Activated T-cell treated with anti-CD3 and anti-CD28 coated beads, Interleukin-2, amount 50 U/mL, for 4 hours (primary cell): ENCODE results near the gene PWP2. TPM values are rescaled to one million over a fixed set of nuclear protein-coding genes. Genes with fewer than 3 reads are reported as not detected.
"Not testable (repeated sequence)": the region's sequence is repeated elsewhere in the genome, so short reads cannot be mapped to it uniquely, and the experiment has no call there.

ENCODE experiments used
- ATAC-seq, 2 donors: fragments of 200-7000 bp; cut with Tn5 transposase; one replicate each; pipeline ENCODE4 v1.10.0; 2021
- DNase-seq: peaks from one replicate; pipeline ENCODE4 v3.0.0-alpha.2; 2020
- H3K27me3 Mint-ChIP-seq: one replicate; pipeline ENCODE4 v1.8.0; 2021; ENCODE audit warnings: low read depth, mixed read lengths
- H3K36me3 Mint-ChIP-seq: one replicate; pipeline ENCODE4 v1.8.0; 2022; ENCODE audit warnings: mixed read lengths; ENCODE audit not compliant: insufficient read depth
- H3K4me1 Mint-ChIP-seq: one replicate; pipeline ENCODE4 v1.8.0; 2021; ENCODE audit warnings: low read depth, mixed read lengths
- H3K4me3 Mint-ChIP-seq: one replicate; pipeline ENCODE4 v1.8.0; 2021; ENCODE audit warnings: mild to moderate bottlenecking, moderate library complexity, mixed read lengths
- H3K9me3 Mint-ChIP-seq: one replicate; pipeline ENCODE4 v1.8.0; 2021; ENCODE audit warnings: mixed read lengths
- total RNA-seq, 3 donors: library from RNA; stranded (reverse); gene quantifications; one replicate each; pipeline ENCODE4 v1.2.1, GENCODE V29; 2021

PWP2 gene
- total RNA-seq, 3 donors from 2014 or later = 24.6 to 145 (median 27.1) TPM

DNA sequence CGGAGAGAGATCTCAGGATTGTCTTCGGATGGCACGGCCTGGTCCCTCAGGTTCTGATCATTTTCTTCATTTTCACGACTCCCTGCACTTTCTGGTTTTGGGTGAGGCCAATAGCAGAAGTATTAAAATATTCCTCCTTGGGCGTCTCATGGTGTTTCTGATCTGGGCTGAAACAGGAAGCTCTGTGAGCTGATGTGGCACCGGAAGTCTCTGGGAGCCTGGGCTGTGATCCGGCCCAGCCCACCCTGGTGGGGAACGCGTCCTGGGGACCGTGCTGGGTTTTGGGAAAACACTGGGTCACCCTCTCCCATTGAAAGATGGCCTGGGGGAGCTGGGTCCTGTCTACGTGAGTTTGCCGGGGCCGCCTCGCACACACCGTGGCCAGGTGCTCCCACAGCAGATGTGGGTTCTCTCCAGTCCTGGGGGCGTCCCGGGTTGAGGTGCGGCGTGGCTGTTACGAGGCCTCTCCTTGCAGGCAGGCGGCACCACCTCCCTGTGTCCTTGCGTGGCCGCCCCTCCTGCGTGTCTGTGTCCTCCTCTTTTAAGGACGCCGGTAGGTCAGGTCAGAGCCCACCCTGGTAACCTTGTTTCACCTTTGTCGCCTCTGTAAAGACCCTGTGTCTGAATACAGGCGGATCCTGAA lies 50.4 kb downstream of the PWP2 start:
- H3K27me3 Mint-ChIP-seq, DNase-seq, H3K9me3 Mint-ChIP-seq, ATAC-seq, H3K4me1 Mint-ChIP-seq, H3K4me3 Mint-ChIP-seq, H3K36me3 Mint-ChIP-seq: not testable (repeated sequence)

DNA sequence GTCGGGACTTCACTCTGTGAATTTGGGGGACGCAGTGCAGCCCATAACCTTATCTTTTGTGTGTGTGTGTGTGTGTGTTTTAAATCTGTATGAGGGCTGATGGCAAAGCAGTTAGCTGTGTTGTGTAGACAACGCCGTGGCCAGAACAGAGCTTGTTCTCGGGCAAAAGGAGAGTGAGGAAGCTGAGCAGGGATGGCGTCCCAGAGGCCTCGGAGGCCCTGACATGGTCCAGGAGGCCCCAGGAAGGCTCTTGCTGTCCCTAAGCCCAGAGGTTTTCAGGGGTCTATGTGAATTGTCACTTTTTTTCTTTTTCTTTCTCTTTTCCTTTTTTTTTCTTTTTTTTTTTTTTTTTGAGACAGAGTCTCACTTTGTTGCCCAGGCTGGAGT lies 50.9 kb downstream of the PWP2 start:
- H3K4me3 Mint-ChIP-seq, H3K27me3 Mint-ChIP-seq, DNase-seq, H3K9me3 Mint-ChIP-seq, H3K4me1 Mint-ChIP-seq, ATAC-seq, H3K36me3 Mint-ChIP-seq: not testable (repeated sequence)

DNA sequence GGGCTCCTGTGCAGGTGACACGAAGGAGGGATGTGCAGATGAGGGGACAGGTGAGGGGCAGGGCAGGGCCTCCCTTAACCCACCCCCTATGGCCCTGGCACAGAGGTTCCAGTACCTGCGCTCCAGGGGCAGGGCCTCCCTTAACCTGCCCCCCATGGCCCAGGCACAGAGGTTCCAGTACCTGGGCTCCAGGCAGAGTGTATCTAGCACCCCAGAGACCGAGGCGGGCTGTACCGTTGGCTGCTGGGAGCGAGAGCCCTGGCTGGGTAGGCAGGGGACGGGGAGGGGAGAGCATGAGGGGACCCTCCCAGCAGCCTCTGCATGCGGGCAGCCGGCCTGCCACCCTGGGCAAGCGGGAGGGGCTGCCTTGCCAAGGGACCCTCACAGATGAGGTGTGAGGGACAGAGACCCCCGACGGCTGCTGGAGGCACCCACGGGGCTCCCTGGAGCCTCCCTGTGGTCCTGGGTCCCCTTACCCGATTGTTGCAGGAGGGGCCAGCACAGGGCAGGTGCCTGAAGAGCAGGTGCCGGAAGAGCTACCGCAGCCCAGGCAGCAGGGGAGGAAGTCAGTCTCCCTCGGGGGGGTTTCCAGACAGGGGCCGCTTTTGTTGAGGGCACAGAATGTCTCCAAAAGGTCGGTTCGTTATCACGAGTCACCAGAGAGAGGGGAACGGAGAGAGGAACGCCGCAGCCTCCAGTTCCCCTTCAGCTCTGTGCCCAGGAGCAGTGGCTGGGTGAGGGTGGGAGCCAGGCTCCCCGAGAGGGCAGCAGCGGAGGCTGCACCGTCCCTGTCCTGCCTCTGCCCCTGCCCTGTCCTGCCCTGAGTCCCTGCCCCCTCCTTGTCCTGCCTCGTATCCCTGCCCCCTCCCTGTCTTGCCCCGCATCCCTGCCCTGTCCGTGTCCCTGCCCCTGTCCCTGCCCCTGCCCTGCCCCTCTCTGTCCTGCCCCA lies 52.4 kb downstream of the PWP2 start:
- H3K4me3 Mint-ChIP-seq, H3K4me1 Mint-ChIP-seq, H3K36me3 Mint-ChIP-seq, H3K9me3 Mint-ChIP-seq, DNase-seq, H3K27me3 Mint-ChIP-seq: not testable (repeated sequence)
- peak; percentile 39 to 66 for ATAC-seq

DNA sequence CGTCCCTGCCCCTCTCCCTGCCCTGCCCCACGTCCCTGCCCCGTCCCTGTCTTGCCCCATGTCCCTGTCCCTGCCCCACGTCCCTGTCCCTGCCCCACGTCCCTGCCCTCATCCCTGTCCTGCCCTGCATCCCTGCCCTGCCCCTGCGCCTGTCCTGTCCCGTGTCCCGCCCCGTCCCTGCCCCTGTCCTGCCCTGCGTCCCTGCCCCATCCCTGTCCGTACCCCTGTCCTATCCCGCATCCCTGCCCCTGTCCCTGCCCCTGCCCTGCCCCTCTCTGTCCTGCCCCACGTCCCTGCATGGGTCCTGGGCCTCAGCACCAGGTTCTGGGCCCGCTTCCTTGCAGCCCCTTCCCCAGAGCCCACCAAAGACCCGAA lies 53.1 kb downstream of the PWP2 start:
- ATAC-seq, H3K4me1 Mint-ChIP-seq, H3K9me3 Mint-ChIP-seq, H3K4me3 Mint-ChIP-seq, DNase-seq, H3K27me3 Mint-ChIP-seq, H3K36me3 Mint-ChIP-seq: not testable (repeated sequence)

DNA sequence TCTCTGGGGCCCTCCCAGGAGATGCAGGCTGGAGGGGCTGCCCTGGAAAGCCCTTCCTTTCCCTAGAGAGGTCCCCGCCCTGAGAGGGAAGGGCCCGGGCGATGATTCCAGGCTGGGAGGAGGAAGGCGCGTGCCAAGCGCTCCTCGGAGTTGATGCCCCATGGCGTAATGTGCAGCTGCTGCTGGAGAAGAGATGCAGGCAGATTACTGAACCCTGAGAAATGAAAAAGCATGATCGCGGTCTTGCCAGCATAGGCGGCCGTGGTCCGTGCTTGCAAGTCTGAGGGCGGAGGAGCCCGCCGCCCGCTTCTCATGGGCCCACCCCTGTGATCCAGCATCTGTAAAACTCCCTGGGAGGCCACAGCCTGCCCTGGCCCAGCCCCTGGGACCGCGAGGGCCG lies 53.6 kb downstream of the PWP2 start:
- H3K27me3 Mint-ChIP-seq, H3K4me3 Mint-ChIP-seq, H3K4me1 Mint-ChIP-seq, DNase-seq, ATAC-seq, H3K9me3 Mint-ChIP-seq, H3K36me3 Mint-ChIP-seq: not testable (repeated sequence)

DNA sequence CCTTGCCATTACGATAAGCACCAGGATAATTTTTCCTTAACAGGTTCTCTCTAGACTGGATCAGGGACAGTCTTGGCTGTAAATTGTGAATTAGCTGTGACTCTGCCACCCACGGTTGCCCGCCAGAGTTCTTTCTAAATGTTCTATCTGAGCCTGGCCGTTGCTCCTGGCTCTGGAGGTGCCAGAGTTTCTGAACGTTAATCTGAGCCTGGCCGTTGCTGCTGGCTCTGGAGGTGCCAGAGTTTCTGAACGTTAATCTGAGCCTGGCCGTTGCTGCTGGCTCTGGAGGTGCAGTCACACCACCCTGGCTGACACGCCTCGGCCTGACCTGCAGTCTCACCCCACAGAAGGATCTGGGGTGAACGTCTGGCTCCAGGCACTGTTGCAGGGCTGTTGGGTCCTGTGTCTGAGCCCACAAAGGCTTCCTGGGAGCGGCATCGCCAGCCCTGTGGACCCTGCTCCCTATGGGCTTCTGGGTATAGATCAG lies 56.0 kb downstream of the PWP2 start:
- H3K36me3 Mint-ChIP-seq, H3K27me3 Mint-ChIP-seq, H3K4me3 Mint-ChIP-seq, H3K4me1 Mint-ChIP-seq, H3K9me3 Mint-ChIP-seq, DNase-seq, ATAC-seq: not testable (repeated sequence)

DNA sequence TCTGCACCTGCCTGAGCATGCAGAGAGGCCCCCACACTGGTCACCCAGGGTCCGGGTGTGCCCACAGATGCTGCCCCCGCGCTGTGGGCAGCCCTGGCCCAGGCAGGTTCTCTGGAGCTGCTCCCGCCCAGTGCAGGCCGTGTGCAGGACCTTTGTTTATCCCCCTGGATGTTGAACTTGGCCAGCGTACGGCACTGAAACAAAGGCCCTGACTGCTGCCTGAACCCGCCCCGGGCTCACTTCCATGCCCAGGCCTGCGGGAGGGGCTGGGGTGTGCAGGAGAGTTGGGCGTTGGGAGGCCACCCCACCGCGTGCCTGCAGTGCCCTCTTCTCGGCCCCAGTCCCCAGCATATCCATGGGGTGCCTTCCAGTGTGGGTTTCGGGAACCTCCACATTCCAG lies 58.7 kb downstream of the PWP2 start:
- not testable (repeated sequence) for H3K9me3 Mint-ChIP-seq, ATAC-seq, H3K36me3 Mint-ChIP-seq, H3K4me1 Mint-ChIP-seq, H3K4me3 Mint-ChIP-seq, H3K27me3 Mint-ChIP-seq, DNase-seq

DNA sequence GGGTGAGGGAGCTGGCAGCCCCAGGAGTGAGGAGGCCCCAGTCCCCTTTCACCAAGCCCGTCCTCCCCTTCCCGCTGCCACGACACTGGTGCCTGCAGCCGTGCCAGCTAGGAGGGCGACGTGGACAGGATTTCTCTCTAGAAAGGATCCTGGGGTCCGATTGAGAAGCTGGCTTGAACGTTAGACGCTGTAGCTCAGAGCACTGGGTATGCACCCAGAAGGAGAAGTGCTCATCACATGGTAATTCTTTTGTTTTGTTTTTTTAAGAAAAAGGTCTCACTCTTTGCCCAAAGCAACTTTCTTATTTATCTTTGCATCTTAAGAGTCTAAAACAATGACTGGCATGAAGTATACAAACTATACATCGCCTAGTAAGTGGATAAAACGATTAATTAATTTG lies 60.3 kb downstream of the PWP2 start:
- not testable (repeated sequence) for ATAC-seq, H3K9me3 Mint-ChIP-seq, DNase-seq, H3K27me3 Mint-ChIP-seq, H3K4me3 Mint-ChIP-seq, H3K36me3 Mint-ChIP-seq, H3K4me1 Mint-ChIP-seq

DNA sequence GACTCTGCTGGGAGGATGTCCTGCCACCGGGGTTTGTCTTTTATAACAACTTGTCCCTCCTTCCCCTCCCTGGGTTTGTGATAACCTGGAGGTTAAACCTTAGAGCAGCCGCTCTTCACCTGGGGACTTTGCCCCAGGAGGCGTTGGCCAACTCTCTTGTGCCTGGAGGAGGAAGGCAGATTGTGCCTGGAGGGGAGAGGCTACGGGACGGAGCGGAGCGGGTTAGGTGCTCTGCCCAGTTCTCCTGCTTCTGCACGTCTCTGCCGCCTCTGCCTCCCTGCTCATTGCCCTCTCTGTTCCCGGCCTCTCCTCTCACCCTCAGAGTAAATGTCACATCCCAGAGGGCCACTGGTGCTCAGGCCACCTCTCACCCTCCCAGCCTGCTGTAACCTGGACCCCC lies 63.1 kb downstream of the PWP2 start:
- H3K36me3 Mint-ChIP-seq, ATAC-seq, DNase-seq: not testable (repeated sequence)

DNA sequence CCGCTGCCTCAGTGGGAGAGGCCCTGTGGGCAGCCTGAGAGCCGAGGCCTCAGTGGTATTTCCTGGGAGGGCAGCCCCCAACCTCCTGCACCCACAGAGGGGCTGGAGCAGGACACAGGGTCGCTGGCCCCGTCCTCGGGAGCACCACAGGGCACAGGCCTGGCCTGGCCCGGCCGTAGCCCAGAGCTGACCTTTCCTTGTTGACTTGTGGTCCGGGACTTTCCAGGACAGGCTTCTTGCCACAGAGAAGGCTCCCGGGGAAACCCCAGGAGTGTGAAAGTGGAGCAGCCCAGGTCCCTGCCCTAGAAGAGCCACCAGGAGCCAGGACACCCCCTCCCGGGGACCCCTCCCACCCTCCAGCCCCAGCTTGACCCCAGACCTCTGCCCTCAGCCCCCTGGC lies 63.7 kb downstream of the PWP2 start:
- not testable (repeated sequence) for ATAC-seq, H3K9me3 Mint-ChIP-seq, H3K27me3 Mint-ChIP-seq, H3K36me3 Mint-ChIP-seq, H3K4me3 Mint-ChIP-seq, H3K4me1 Mint-ChIP-seq, DNase-seq

More for the DNA sequence above, 63.1 kb downstream of the PWP2 start:
- not testable (repeated sequence) for H3K9me3 Mint-ChIP-seq, H3K4me3 Mint-ChIP-seq, H3K4me1 Mint-ChIP-seq, H3K27me3 Mint-ChIP-seq

DNA sequence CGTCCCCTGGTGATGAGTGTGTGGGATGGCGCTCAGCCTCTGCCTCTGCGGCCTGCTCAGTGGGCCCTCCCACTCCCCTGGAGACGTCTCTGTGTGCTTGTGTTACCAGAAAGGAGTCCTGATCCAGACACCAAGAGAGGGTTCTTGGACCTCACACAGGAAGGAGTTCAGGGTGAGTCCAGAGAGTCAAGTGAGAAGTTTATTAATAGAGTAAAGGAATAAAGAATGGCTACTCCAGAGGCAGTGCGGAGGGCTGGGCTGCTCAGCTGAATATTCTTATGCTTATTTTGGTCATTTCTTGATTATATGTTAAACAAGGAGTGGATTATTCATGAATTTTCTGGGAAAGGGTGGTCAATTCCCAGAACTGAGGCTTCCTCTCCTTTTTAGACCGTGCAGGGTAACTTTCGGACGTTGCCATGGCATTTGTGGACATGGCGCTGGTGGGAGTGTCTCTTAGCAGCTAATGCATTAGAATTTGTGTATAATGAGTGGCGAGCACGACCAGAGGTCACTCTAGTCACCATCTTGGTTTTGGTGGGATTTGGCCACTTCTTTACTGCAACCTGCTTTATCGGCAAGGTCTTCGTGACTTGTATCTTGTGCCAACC lies 64.9 kb downstream of the PWP2 start:
- H3K36me3 Mint-ChIP-seq, DNase-seq, H3K4me3 Mint-ChIP-seq, H3K27me3 Mint-ChIP-seq, ATAC-seq, H3K9me3 Mint-ChIP-seq, H3K4me1 Mint-ChIP-seq: not testable (repeated sequence)

DNA sequence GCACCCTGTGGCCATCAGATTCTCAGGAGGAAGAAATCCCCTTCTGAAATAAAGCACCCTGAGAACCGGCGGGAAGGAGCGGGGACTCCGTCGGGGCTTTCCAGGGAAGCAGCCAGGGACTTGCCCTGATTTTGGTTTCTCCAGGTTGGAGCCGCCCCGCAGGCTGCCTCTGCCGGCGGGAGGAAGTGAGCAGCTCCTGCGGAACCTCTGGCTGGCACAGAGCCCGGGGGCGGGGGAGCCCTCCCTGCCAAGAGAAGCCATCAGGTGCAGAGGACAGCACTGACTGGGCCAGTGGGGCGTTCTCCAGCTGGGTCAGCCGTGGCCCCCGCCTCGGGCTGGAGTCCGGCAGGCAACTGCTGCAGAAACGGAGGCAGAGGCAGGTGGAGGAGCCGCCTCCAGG lies 65.5 kb downstream of the PWP2 start:
- not testable (repeated sequence) for H3K36me3 Mint-ChIP-seq, H3K4me3 Mint-ChIP-seq, H3K9me3 Mint-ChIP-seq, H3K27me3 Mint-ChIP-seq, DNase-seq, H3K4me1 Mint-ChIP-seq
- ATAC-seq = peak in 1 of 2 donors; percentile 51

DNA sequence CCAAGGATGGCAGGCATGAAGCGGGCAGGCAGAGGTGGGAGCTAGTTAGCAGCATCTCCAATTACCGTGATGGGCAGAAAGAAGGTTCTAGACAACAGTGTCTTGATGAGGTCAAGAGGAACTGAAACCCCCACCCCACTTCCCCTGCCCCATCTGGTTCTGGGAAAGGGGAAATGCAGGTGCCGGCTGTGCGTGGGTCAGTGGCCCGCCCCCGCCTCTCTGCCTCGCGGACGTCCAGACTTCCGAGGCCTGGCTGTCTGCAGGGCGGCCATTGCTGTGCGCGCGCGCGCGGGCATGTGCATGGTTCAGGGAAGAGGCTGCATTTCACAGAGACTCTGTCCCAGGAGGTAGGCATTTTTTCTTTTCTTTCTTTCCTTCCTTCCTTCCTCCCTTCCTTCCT lies 68.0 kb downstream of the PWP2 start:
- H3K4me1 Mint-ChIP-seq, DNase-seq, H3K27me3 Mint-ChIP-seq, H3K36me3 Mint-ChIP-seq, ATAC-seq, H3K4me3 Mint-ChIP-seq, H3K9me3 Mint-ChIP-seq: not testable (repeated sequence)

DNA sequence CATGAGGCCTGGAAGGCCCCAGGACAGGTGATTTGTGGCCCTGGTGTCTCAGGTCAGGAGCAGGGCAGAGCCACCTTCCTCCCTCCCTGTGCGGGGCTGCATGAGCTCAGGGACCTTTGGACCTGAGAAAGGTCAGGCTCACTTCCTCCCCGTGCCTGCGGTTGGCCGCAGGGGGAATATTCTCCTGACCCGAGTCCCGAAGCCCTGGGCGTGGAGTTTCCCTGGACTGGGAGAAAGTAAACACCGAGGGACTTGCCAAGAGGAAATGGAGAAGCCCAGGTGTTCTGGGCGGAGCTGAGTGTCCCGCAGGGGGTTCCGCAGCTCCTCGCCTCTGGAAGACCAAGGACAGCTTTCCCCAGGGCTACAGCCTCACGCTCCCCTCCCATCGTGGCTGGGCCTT lies 68.9 kb downstream of the PWP2 start:
- not testable (repeated sequence) for H3K4me1 Mint-ChIP-seq, ATAC-seq, H3K9me3 Mint-ChIP-seq, H3K4me3 Mint-ChIP-seq, H3K27me3 Mint-ChIP-seq, DNase-seq, H3K36me3 Mint-ChIP-seq
